Measurements from ENCODE around the gene EFR3B.

DNA sequence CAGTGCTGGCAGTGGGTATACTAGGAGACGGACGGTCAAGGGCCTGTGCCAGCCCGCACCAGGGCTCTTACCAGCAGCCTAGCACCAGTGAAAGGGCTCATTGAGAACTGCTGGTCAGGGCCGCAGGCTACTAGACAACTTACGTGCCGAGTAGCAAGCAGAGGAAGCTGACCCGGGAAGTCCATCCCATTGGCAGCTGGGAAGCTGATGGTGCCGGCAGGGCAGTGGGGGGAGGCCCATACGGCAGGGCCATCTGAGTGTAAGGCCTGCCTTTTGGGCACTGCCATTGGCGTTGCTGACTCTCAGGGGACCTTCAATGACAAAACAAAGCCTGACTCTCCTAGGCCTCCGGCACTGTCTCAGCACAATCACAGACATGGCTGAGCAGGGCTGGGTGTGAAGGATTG, 20.6 kb downstream of the EFR3B start:
- TF ChIP-seq CEBPB (IDR thresholded peaks at IDR 0.05; ENCODE audit: borderline replicate concordance, low read depth, low read length) (no peak), NR2F1 (CRISPR knock-in tag; IDR thresholded peaks at IDR 0.05) (no peak), MAFK (conservative IDR thresholded peaks at IDR 0.05 in 1 of 2, IDR thresholded peaks at IDR 0.05 in 1 of 2; ENCODE audit: low read length in 2 of 2) (no peak)
- TF ChIP-seq, protein P1, sequence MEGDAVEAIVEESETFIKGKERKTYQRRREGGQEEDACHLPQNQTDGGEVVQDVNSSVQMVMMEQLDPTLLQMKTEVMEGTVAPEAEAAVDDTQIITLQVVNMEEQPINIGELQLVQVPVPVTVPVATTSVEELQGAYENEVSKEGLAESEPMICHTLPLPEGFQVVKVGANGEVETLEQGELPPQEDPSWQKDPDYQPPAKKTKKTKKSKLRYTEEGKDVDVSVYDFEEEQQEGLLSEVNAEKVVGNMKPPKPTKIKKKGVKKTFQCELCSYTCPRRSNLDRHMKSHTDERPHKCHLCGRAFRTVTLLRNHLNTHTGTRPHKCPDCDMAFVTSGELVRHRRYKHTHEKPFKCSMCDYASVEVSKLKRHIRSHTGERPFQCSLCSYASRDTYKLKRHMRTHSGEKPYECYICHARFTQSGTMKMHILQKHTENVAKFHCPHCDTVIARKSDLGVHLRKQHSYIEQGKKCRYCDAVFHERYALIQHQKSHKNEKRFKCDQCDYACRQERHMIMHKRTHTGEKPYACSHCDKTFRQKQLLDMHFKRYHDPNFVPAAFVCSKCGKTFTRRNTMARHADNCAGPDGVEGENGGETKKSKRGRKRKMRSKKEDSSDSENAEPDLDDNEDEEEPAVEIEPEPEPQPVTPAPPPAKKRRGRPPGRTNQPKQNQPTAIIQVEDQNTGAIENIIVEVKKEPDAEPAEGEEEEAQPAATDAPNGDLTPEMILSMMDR (CRISPR knock-in tag; IDR thresholded peaks at IDR 0.05): no peak
